D721Med (cell line): ENCODE measurements around the gene ZNF662.

Experiments
- DNase-seq: peaks from one replicate; pipeline ENCODE4 v3.0.0; 2011; ENCODE audit warnings: low spot score; ENCODE audit not compliant: insufficient read length
- FAIRE-seq: peaks from 2 replicates; lab custom pipeline; 2011; peaks lifted over from hg19 to GRCh38; lab: Jason Lieb, UNC
- TF ChIP-seq, protein P1 (sequence below): IDR thresholded peaks from 2 replicates; pipeline ENCODE4 v1.5.1; 2012; ENCODE audit warnings: mild to moderate bottlenecking, control low read depth; ENCODE audit not compliant: insufficient read depth; ENCODE audit errors: missing control alignments

ZNF662 gene

DNA sequence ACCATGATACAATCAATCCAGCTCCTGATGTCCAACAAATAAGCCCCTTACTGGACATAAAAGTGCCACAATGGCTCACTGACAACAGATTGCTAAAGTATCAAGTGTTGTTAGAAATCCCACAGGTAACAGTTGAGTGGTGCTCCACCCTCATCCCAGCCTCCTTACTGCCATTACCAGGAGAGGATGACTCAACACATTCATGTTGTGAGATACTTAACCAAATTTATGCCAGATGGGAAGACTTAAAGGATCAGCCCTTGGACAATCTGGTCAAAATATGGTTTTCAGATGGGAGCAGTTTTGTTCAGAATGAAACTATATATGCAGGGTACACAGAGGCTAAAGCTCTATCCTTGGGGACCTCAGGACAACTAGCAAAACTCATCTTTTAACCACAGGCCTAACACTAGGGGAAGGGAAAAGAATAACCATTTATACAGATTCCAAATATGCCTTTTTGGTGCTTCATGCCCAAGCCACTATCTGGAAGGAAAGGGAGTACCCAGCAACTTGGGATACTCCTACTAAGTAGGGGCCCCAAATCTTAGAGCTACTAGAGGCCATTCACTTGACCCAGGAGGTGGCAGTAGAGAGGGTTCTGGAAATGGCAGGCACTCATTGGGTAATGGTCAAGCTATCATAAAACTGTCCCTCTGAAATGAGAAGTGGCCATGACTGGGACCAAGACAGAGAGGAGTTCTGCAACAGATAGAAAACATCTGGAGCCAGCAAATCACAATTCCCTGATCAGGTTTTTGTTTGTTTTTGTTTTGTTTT, 6.9 kb upstream of the ZNF662 start:
- no peak for DNase-seq
- TF ChIP-seq, protein P1, sequence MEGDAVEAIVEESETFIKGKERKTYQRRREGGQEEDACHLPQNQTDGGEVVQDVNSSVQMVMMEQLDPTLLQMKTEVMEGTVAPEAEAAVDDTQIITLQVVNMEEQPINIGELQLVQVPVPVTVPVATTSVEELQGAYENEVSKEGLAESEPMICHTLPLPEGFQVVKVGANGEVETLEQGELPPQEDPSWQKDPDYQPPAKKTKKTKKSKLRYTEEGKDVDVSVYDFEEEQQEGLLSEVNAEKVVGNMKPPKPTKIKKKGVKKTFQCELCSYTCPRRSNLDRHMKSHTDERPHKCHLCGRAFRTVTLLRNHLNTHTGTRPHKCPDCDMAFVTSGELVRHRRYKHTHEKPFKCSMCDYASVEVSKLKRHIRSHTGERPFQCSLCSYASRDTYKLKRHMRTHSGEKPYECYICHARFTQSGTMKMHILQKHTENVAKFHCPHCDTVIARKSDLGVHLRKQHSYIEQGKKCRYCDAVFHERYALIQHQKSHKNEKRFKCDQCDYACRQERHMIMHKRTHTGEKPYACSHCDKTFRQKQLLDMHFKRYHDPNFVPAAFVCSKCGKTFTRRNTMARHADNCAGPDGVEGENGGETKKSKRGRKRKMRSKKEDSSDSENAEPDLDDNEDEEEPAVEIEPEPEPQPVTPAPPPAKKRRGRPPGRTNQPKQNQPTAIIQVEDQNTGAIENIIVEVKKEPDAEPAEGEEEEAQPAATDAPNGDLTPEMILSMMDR = no peak
- no peak for FAIRE-seq

DNA sequence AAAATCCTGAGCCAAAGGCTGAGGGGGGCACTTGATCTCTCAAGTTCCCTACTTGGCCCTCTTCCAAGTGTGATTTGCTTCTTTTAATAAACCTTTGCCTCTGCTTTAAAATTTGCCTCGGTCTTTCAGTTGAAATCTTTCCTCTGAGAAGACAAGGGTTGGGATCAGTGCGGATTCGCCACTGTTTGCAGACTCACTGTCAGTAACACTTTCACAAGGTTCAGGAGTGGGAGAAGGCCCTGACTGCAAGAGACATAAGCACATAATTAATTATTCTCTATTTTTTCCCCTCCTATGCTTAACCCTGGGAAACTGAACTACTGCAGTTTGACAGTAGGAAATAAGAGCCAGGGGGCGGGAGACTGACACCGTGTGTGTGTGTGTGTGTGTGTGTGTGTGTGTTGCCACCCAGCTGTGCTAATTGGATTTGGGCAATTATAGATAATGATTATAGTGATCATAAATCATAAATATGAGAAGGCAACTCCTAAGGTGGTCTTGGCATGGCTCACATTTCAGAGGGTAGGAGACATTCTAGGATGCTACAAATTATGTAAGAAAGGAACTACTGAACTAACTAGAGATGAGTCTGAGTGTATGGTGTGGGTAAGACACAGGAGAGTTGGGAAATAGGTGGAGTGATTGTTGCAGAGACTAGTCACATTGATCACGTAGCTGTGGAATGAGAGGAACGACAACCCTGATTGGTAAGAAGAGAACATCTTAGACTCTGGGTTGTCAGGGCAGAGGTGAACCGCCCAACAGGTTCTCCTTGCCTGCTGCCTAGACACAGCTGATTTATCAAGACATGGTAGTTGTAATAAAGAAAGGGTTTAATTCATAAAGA, 5.5 kb upstream of the ZNF662 start:
- FAIRE-seq = no peak
- DNase-seq = no peak
- TF ChIP-seq, protein P1 = no peak

DNA sequence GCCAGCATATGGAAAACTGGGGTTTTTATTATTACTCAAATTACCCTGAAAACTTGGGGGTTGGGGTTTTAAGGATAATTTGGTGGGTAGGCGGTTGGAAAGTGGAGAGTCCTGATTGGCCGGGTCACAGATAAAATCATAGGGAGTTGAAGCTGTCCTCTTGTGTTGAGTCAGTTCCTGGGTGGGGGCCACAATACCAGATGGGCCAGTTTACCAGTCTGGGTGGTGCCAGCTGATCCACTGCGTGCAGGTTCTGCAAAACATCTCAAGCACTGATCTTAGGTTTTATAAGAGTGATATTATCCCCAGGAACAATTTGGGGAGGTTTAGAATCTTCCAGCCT, 4.9 kb upstream of the ZNF662 start:
- TF ChIP-seq, protein P1 = no peak
- DNase-seq (no peak), FAIRE-seq (no peak)

DNA sequence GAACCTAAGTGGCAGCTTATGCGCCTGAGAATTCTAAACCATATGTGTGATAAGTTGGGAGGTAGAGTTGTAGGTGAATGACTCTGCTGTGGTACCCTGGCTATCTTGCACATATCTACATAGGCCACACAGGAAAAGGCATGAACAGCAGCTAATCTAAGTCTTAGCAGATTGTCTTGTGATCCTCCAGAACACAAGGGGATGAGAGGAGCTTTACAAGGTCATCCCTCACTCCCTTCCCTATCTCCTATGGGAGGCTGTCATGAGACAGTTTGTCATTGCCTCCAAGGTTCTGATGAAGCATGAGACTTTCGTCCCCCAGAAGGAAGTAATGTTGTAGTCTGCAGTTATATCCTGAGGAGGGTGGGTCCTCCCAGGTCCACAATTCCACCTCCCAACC, 3.7 kb upstream of the ZNF662 start:
- FAIRE-seq = no peak
- DNase-seq = no peak

DNA sequence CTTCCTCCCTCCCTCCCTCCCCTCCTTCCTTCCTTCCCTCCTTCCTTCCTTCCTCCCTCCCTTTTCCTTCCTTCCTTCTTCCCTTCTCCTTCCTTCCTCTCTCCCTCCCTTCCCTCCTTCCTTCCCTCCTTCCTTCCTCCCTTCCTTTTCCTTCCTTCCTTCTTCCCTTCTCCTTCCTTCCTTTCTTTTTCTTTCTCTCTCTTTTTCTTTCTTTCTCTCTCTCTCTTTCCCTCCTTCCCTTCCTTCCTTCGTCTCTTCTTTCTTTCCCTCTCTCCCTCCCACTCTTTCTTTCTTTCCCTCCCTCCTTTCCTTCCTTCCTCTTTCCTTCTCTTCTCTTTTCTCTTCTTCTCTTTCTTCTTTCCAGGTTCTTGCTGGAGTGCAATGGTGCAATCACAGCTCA, 1.9 kb upstream of the ZNF662 start:
- TF ChIP-seq, protein P1 = no peak
- no peak for DNase-seq
- no peak for FAIRE-seq

More for the DNA sequence above, 3.7 kb upstream of the ZNF662 start:
- TF ChIP-seq, protein P1 = no peak

DNA sequence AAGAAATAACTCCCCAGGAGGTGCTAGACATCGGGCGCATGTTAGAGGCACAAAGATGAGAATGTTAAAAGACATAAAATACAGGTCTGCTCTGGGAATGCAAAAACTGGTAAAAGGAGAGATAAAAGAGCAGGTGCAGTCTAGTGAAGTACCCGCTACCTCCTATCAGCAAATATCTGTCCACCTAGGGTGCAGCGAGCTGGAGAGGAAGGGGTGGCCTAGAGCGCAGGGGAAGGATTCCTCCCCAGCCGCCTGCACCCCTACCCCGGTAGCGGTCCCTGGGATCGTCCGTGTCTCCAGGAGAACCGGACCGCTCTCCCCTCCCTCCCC, 237 bp upstream of the ZNF662 start:
- TF ChIP-seq, protein P1 = no peak
- FAIRE-seq = no peak
- no peak for DNase-seq

DNA sequence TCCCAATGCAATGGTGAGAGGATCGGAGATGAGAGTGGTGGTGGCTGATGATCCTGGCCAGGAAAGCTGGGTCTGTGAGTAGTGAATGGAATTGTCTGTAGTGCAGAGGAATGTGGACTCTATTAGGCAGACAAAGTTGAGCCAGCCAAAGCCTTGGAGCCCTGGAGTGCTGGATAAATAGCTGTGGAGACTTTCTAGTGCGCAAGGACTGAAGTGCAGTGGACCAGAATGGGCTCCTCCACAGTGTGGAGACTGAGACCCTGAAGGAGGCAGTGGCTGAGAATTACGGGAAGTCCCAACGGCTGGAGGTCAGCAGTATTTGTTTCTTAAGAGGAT, 874 bp downstream of the ZNF662 start:
- TF ChIP-seq, protein P1 = no peak
- DNase-seq (no peak), FAIRE-seq (no peak)
